Erythroblast (primary cell): Measurements from ENCODE around the gene LDLRAD4.

Source experiments
- GATA1 ChIP-seq: IDR thresholded peaks from 2 replicates; pipeline ENCODE4 v1.6.1; 2011; ENCODE audit warnings: low read depth, mild to moderate bottlenecking, control low read depth, low read length, moderate library complexity
- POLR2A ChIP-seq: IDR thresholded peaks from 2 replicates; pipeline ENCODE4 v1.6.1; 2011; ENCODE audit warnings: mild to moderate bottlenecking, low read length

DNA sequence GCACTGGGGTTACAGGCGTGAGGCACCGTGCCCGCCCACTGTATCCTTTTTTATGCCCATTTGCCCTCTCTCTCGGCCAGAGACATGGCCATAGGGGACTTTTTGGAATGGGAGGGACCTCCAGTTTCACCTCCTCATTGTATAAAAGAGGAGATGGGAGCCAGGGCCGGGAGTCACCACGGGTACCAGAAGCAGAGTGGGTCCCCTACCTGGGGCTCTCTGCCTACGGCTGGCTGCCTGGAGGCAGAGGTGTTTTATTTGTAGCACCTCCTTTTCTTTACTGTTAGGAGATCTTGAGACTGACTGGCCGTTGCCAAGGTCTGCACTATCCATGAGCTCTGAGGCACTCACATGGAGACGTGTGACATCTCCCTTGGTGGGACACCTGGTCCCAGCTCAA is 162.8 kb downstream of the LDLRAD4 start:
- TF ChIP-seq POLR2A (no peak), GATA1 (no peak)
